ENCODE data around the gene ZNF385A. TPM values are rescaled to one million over a fixed set of nuclear protein-coding genes. Genes with fewer than 3 reads are reported as not detected.
A peak's percentile ranks its signal among the peaks of the same experiment; 100 is the strongest.

Gene ZNF385A
- total RNA-seq = 28.3 TPM
- long read RNA-seq, partial matches to known transcripts = 3 of 30 reads
- long read RNA-seq, other reads (novel, unspliced or antisense) = 23 of 30 reads

DNA sequence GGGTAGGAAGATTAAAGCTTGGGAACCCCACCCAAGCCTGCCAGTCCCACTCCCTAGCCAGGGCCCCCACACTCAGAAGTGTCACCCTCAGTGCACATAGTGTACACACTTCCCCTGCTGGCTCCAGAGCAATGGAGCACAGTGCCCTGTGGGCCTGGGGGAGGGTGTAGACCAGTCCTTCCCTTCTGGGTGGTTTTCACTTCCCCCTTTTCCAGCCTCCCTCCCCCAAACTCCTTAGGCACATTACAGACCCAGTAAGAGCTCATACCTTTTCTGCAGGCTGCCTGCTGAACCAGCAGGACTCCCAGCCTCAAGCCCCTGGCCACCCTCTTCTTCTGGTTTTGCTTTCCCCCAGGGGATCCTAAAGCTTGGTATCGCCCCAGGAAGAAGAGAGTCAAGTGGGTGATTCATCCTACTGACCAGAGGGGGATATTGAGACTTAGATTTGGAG, at the start of gene ZNF385A:
ZNF385A (minus strand) TSS at position 143 of the 451 bp plus-strand sequence. CDS start 219 bp downstream, outside the sequence.
- Histone ChIP-seq H3K4me3 (peak within 1 kb of the TSS; percentile 32), H3K36me3 (no peaks in the 10 kb centered on the region), H3K27me3 (ENCODE audit: low read depth) (no peaks in the 10 kb centered on the region), H3K9me3 (no peaks in the 10 kb centered on the region), H3K27ac (peak within 1 kb of the TSS; percentile 74), H3K4me1 (peaks cover 11% of the 10 kb centered on the region)
- ATAC-seq (peak; percentile 59 to 79), DNase-seq (peak; percentile 73)
- intact Hi-C loops (cut with DNase I) = no loop called here
- TF ChIP-seq, protein P1, sequence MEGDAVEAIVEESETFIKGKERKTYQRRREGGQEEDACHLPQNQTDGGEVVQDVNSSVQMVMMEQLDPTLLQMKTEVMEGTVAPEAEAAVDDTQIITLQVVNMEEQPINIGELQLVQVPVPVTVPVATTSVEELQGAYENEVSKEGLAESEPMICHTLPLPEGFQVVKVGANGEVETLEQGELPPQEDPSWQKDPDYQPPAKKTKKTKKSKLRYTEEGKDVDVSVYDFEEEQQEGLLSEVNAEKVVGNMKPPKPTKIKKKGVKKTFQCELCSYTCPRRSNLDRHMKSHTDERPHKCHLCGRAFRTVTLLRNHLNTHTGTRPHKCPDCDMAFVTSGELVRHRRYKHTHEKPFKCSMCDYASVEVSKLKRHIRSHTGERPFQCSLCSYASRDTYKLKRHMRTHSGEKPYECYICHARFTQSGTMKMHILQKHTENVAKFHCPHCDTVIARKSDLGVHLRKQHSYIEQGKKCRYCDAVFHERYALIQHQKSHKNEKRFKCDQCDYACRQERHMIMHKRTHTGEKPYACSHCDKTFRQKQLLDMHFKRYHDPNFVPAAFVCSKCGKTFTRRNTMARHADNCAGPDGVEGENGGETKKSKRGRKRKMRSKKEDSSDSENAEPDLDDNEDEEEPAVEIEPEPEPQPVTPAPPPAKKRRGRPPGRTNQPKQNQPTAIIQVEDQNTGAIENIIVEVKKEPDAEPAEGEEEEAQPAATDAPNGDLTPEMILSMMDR (IDR thresholded peaks at IDR 0.05) = no peak

- Histone ChIP-seq H3K4me1 (peaks cover 62% of the 10 kb centered on the region), H3K36me3 (no peaks in the 10 kb centered on the region), H3K9me3 (no peaks in the 10 kb centered on the region), H3K27ac (peak overlapping the region; percentile 65), H3K4me3 (no peak overlapping the region), H3K27me3 (ENCODE audit: low read depth) (no peaks in the 10 kb centered on the region)
- ATAC-seq (peak in 1 of 2 donors; percentile 40), DNase-seq (no peak)
- intact Hi-C loops (cut with DNase I) = no loop called here
- TF ChIP-seq, protein P1 (IDR thresholded peaks at IDR 0.05) = no peak
Observed at GRCh38 chr12:54432815-54433164, 48.3 kb upstream of the ZNF385A start.

- peak overlapping the region; percentile 65 for H3K27ac ChIP-seq
Observed at GRCh38 chr12:54431911-54432814, 47.6 kb upstream of the ZNF385A start.

DNA sequence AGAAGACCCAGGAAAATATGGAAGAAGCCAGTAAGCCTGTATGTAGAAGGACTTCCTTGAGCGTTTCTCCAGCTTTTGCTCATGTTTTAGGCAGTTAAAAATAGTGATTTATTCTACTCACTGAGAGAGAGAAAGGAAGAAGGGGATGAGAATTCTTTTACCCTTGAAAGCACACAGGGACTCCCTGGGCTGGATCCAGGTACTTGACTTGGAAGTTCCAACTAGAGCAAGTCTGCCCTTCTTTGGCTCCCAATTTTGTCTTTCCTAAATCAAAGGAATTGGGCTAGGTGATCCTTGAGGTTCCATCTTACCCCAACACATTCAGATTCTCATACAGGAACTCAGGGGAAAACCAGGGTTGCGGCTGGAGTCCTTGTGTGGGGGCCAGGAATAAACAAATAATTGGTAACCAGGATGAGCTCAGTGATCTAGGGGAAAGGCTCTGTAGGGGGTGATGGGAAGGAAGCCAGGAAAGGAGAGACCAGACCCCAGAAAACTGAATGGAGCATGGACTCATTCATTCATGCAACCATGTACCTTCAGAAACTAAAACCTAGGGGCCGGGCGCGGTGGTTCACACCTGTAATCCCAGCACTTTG, 46.0 kb upstream of the ZNF385A start:
- DNase-seq (no peak), ATAC-seq (no peak)
- no peak overlapping the region for H3K4me3 ChIP-seq
- H3K27ac ChIP-seq = no peak overlapping the region
- peaks cover 77% of the 10 kb centered on the region for H3K4me1 ChIP-seq
- H3K36me3 ChIP-seq = no peaks in the 10 kb centered on the region
- TF ChIP-seq, protein P1 (IDR thresholded peaks at IDR 0.05) = no peak
- H3K27me3 ChIP-seq (ENCODE audit: low read depth) = peaks cover 4% of the 10 kb centered on the region
- no peaks in the 10 kb centered on the region for H3K9me3 ChIP-seq
- intact Hi-C loops (cut with DNase I) = no loop called here

More at GRCh38 chr12:54431911-54432814, 47.6 kb upstream of the ZNF385A start:
- TF ChIP-seq, protein P1 (IDR thresholded peaks at IDR 0.05) = no peak
- Histone ChIP-seq H3K9me3 (no peaks in the 10 kb centered on the region), H3K4me1 (peaks cover 67% of the 10 kb centered on the region), H3K4me3 (no peak overlapping the region), H3K27me3 (ENCODE audit: low read depth) (peaks cover 2% of the 10 kb centered on the region), H3K36me3 (no peaks in the 10 kb centered on the region)
- intact Hi-C loops (cut with DNase I) = no loop called here
- ATAC-seq (peak; percentile 52 to 63), DNase-seq (no peak)

GRCh38 chr12:54429014-54429471, 44.5 kb upstream of the ZNF385A start:
- TF ChIP-seq, protein P1 (IDR thresholded peaks at IDR 0.05) = no peak
- H3K36me3 ChIP-seq = no peaks in the 10 kb centered on the region
- H3K4me1 ChIP-seq = peaks cover 79% of the 10 kb centered on the region
- peak overlapping the region; percentile 65 for H3K27ac ChIP-seq
- peaks cover 4% of the 10 kb centered on the region for H3K27me3 ChIP-seq (ENCODE audit: low read depth)
- no peaks in the 10 kb centered on the region for H3K9me3 ChIP-seq
- intact Hi-C loops (cut with DNase I) = no loop called here
- no peak overlapping the region for H3K4me3 ChIP-seq
- ATAC-seq (no peak), DNase-seq (no peak)
